ENCODE results near the gene PTPRN2. TPM values are rescaled to one million over a fixed set of nuclear protein-coding genes. Genes with fewer than 3 reads are reported as not detected.

PTPRN2 gene
- total RNA-seq, 1 donor from 2014 or later, result 2.4 TPM

GRCh38 chr7:158003441-158004122 is 584.0 kb downstream of the PTPRN2 start:
- no peak for DNase-seq (ENCODE audit: low read depth in 2 of 2)

GRCh38 chr7:158002486-158003080 is 585.0 kb downstream of the PTPRN2 start:
- DNase-seq (ENCODE audit: low read depth in 2 of 2), result no peak

GRCh38 chr7:158001621-158002320 is 585.9 kb downstream of the PTPRN2 start:
- no peak for DNase-seq (ENCODE audit: low read depth in 2 of 2)

- no peak for DNase-seq (ENCODE audit: low read depth in 2 of 2)
These were observed 586.6 kb downstream of the PTPRN2 start for GRCh38 chr7:158001003-158001402.

- DNase-seq (ENCODE audit: low read depth in 2 of 2), result no peak
These were observed 587.5 kb downstream of the PTPRN2 start for GRCh38 chr7:158000160-158000559.

GRCh38 chr7:157998884-157999552 is 588.6 kb downstream of the PTPRN2 start:
- DNase-seq (ENCODE audit: low read depth in 2 of 2), result no peak

- no peak for DNase-seq (ENCODE audit: low read depth in 2 of 2)
These were observed 590.2 kb downstream of the PTPRN2 start for GRCh38 chr7:157997471-157997870.

- DNase-seq (ENCODE audit: low read depth in 2 of 2), result no peak
These were observed 590.6 kb downstream of the PTPRN2 start for GRCh38 chr7:157997080-157997440.

GRCh38 chr7:157996359-157997079 is 591.1 kb downstream of the PTPRN2 start:
- DNase-seq (ENCODE audit: low read depth in 2 of 2), result no peak

- no peak for DNase-seq (ENCODE audit: low read depth in 2 of 2)
These were observed 591.8 kb downstream of the PTPRN2 start for GRCh38 chr7:157995815-157996214.

GRCh38 chr7:157994319-157994718 is 593.3 kb downstream of the PTPRN2 start:
- no peak for DNase-seq (ENCODE audit: low read depth in 2 of 2)

GRCh38 chr7:157993406-157994105 is 594.1 kb downstream of the PTPRN2 start:
- DNase-seq (ENCODE audit: low read depth in 2 of 2), result no peak

- DNase-seq (ENCODE audit: low read depth in 2 of 2), result no peak
These were observed 595.0 kb downstream of the PTPRN2 start for GRCh38 chr7:157992511-157993160.

GRCh38 chr7:157991761-157992160 is 595.9 kb downstream of the PTPRN2 start:
- no peak for DNase-seq (ENCODE audit: low read depth in 2 of 2)

- DNase-seq (ENCODE audit: low read depth in 2 of 2), result no peak
These were observed 596.3 kb downstream of the PTPRN2 start for GRCh38 chr7:157991351-157991750.

- DNase-seq (ENCODE audit: low read depth in 2 of 2), result no peak
These were observed 596.8 kb downstream of the PTPRN2 start for GRCh38 chr7:157990881-157991250.

GRCh38 chr7:157990226-157990880 is 597.3 kb downstream of the PTPRN2 start:
- no peak for DNase-seq (ENCODE audit: low read depth in 2 of 2)

- no peak for DNase-seq (ENCODE audit: low read depth in 2 of 2)
These were observed 598.0 kb downstream of the PTPRN2 start for GRCh38 chr7:157989589-157989988.

- no peak for DNase-seq (ENCODE audit: low read depth in 2 of 2)
These were observed 599.7 kb downstream of the PTPRN2 start for GRCh38 chr7:157987906-157988305.

GRCh38 chr7:157986051-157986450 is 601.6 kb downstream of the PTPRN2 start:
- DNase-seq (ENCODE audit: low read depth in 2 of 2), result no peak
